ENCODE measurements around the gene LPCAT1. TPM values are rescaled to one million over a fixed set of nuclear protein-coding genes. Genes with fewer than 3 reads are reported as not detected.
"Not testable (repeated sequence)": the region's sequence is repeated elsewhere in the genome, so short reads cannot be mapped to it uniquely, and the experiment has no call there.

Gene LPCAT1
- total RNA-seq, 1 donor: 41.3 TPM

- H3K4me3 ChIP-seq (ENCODE audit: low read depth, low read length): no peak overlapping the region
- DNase-seq (ENCODE audit: low read depth): no peak
- TF ChIP-seq, protein P1, sequence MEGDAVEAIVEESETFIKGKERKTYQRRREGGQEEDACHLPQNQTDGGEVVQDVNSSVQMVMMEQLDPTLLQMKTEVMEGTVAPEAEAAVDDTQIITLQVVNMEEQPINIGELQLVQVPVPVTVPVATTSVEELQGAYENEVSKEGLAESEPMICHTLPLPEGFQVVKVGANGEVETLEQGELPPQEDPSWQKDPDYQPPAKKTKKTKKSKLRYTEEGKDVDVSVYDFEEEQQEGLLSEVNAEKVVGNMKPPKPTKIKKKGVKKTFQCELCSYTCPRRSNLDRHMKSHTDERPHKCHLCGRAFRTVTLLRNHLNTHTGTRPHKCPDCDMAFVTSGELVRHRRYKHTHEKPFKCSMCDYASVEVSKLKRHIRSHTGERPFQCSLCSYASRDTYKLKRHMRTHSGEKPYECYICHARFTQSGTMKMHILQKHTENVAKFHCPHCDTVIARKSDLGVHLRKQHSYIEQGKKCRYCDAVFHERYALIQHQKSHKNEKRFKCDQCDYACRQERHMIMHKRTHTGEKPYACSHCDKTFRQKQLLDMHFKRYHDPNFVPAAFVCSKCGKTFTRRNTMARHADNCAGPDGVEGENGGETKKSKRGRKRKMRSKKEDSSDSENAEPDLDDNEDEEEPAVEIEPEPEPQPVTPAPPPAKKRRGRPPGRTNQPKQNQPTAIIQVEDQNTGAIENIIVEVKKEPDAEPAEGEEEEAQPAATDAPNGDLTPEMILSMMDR (IDR thresholded peaks at IDR 0.05; ENCODE audit: insufficient read depth, low read length): no peak
Observed at GRCh38 chr5:1506242-1507013, 17.3 kb downstream of the LPCAT1 start.

GRCh38 chr5:1505506-1506241, 18.1 kb downstream of the LPCAT1 start:
- TF ChIP-seq, protein P1 (IDR thresholded peaks at IDR 0.05; ENCODE audit: insufficient read depth, low read length): no peak
- DNase-seq (ENCODE audit: low read depth): peak; percentile 14
- no peak overlapping the region for H3K4me3 ChIP-seq (ENCODE audit: low read depth, low read length)

DNA sequence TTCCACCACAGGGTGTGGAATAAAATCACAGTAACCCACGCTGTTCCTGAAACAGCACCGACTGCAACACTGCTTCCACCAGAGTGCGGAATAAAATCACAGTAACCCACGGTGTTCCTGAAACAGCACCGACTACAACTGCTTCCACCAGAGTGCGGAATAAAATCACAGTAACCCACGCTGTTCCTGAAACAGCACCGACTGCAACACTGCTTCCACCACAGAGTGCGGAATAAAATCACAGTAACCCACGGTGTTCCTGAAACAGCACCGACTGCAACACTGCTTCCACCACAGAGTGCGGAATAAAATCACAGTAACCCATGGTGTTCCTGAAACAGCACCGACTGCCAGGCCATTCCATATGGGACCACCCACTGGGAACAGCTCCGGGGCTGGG, 18.7 kb downstream of the LPCAT1 start:
- not testable (repeated sequence) for DNase-seq (ENCODE audit: low read depth); H3K4me3 ChIP-seq (ENCODE audit: low read depth, low read length)

- no peak for DNase-seq (ENCODE audit: low read depth)
- no peak overlapping the region for H3K4me3 ChIP-seq (ENCODE audit: low read depth, low read length)
- TF ChIP-seq, protein P1 (IDR thresholded peaks at IDR 0.05; ENCODE audit: insufficient read depth, low read length): no peak
Observed at GRCh38 chr5:1504617-1505016, 19.1 kb downstream of the LPCAT1 start.

DNA sequence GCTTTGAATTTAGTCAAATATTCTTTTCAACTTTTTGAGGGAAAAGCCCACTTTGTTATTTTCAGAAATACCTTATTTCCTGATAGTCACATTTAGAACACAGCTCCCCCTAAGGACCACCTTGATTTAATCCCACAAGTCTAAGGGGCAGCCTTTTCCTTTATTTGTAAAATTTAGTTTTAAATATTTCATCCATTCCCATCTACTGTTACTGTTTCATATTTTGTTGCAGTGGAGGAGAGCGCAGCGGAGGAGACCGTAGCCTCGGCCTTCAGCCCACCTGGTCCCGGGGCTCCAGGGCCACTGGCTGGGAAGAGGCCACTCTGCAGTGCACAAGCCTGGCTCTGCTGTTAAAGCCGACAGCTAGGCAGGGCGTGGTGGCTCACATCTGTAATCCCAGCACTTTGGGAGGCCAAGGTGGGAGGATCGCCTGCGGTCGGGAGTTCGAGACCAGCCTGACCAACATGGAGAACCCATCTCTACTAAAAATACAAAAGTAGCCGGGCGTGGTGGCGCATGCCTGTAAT, 19.6 kb downstream of the LPCAT1 start:
- TF ChIP-seq, protein P1 (IDR thresholded peaks at IDR 0.05; ENCODE audit: insufficient read depth, low read length): no peak
- H3K4me3 ChIP-seq (ENCODE audit: low read depth, low read length): no peak overlapping the region

GRCh38 chr5:1503241-1504068, 20.3 kb downstream of the LPCAT1 start:
- no peak overlapping the region for H3K4me3 ChIP-seq (ENCODE audit: low read depth, low read length)
- DNase-seq (ENCODE audit: low read depth): peak; percentile 93
- TF ChIP-seq, protein P1 (IDR thresholded peaks at IDR 0.05; ENCODE audit: insufficient read depth, low read length): no peak

More for the DNA sequence above, 19.6 kb downstream of the LPCAT1 start:
- no peak for DNase-seq (ENCODE audit: low read depth)

All from fibroblast of the aortic adventitia (primary cell).